ENCODE data around the gene MADCAM1.
A peak's percentile ranks its signal among the peaks of the same experiment; 100 is the strongest.

The MADCAM1 gene

GRCh38 chr19:532561-533363, 36.5 kb downstream of the MADCAM1 start:
- DNase-seq (ENCODE audit: low read depth in 2 of 2) = peak in 1 of 2 donors; percentile 36

DNA sequence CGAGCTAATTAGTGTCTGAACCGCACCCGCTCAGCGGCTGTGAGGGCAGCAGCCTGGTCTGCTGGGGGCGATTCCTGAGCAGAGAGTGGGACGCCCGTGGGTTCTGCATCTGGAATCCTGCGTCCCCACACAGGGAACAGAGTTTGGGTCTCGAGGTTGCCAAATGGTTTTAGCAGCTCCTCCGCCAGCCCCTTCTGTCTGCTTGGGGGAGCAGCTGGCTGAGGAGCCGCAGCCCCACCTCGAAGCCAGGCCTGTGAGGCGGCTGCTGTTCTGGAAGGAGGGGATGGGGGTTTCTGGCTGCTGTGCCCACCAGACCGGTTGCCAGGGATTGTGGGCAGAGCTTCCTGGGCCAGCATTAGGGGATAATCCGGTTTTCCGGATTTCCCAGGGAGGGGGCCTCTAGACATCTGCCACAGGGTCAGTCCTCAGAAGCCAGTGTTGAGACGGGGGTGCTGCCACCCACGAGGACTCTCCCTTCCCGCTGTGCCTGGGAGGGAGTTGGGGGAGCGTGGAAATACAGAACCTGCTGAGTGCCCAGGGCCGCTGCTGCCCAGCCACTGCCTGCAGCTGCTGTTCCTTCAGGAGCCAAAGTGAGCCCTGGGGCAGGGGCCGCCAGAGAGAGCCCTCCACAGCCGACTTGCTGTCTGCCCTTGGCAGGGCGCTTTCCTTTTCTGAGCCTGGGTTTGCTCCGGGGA, 37.2 kb downstream of the MADCAM1 start:
- no peak for DNase-seq (ENCODE audit: low read depth in 2 of 2)

DNA sequence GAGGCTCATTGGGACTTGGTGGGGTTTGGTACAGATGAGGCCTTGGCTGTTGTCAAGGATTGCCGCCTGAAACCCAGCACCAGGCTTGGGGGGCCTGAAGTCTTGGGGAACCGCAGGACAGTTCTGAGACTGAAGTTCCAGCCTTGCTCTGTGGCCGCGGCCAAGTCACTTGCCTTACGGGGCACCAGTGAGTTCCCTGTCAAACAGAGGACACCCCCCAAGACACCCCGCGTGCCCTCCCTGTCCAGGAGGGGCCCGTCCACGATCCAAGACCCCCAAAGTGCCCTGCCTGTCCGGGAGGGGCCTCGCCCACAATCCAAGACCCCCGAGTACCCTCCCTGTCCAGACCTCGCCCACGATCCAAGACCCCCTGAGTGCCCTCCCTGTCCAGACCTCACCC, 37.8 kb downstream of the MADCAM1 start:
- no peak for DNase-seq (ENCODE audit: low read depth in 2 of 2)

GRCh38 chr19:535017-535835, 38.9 kb downstream of the MADCAM1 start:
- no peak for DNase-seq (ENCODE audit: low read depth in 2 of 2)

GRCh38 chr19:536031-536880, 40.0 kb downstream of the MADCAM1 start:
- DNase-seq (ENCODE audit: low read depth in 2 of 2) = no peak

- DNase-seq (ENCODE audit: low read depth in 2 of 2) = no peak
These were observed 40.7 kb downstream of the MADCAM1 start for GRCh38 chr19:536881-537404.

GRCh38 chr19:538641-539428, 42.5 kb downstream of the MADCAM1 start:
- DNase-seq (ENCODE audit: low read depth in 2 of 2) = no peak

DNA sequence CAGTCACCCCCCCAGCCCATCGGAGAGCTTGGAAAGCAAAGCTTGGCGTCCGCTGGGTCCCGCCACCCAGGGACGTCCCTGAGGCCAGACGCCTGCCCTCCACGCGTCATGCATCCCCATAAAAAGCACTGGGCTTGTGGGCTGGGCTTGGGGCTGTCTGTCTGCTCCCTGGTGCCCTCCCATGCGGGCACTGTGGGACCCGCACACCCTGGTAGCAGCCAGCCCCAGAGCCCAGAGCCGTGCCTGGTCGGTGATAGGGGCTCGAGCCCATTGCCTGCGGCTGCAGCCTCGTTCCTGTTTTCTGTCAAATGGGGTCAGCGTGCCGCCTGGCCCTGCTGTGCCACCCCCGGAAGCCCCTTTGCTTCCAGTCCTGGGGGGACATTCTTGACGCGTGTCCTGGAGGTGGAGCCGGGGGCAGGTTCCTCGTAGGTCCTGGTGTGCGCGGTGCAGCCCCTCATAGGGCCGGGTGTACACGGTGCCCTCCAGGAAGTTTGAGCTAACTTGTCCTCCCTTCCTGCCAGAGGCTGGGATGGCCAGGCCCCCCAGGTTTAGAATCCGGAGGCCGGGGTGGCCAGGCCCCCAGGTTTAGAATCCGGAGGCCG, 43.2 kb downstream of the MADCAM1 start:
- DNase-seq (ENCODE audit: low read depth in 2 of 2) = no peak

DNA sequence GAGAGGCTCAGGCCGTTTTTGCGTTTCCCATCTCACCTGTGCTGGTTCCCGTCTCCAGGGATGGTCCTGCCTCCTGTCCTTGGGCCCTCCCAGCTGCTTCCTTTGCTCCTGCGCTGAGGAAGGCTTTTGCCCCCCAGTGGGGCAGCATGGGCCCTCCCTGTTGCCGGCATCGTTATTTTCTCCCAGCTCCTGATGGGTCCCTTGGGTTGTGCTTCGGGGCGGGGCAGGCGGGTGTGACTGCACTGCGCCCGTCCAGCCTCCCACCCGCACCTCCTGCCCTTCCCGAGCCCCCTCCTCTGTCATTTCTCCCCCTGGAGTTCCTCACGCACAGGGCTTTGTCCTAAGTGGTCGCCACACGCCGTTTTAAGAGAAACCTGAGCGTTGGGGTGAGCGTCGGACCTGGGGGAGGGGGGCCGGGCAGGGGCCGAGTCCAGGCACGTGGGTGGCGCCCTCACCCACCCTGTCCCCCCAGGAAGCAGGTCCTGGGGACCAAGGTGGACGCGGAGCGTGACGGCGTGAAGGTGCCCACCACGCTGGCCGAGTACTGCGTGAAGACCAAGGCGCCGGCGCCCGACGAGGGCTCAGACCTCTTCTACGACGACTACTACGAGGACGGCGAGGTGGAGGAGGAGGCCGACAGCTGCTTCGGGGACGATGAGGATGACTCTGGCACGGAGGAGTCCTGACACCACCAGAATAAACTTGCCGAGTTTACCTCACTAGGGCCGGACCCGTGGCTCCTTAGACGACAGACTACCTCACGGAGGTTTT, 44.8 kb downstream of the MADCAM1 start:
- DNase-seq (ENCODE audit: low read depth in 2 of 2) = no peak

- DNase-seq (ENCODE audit: low read depth in 2 of 2) = no peak
These were observed 45.4 kb downstream of the MADCAM1 start for GRCh38 chr19:541699-542098.

- DNase-seq (ENCODE audit: low read depth in 2 of 2) = no peak
These were observed 46.0 kb downstream of the MADCAM1 start for GRCh38 chr19:542173-542866.

DNA sequence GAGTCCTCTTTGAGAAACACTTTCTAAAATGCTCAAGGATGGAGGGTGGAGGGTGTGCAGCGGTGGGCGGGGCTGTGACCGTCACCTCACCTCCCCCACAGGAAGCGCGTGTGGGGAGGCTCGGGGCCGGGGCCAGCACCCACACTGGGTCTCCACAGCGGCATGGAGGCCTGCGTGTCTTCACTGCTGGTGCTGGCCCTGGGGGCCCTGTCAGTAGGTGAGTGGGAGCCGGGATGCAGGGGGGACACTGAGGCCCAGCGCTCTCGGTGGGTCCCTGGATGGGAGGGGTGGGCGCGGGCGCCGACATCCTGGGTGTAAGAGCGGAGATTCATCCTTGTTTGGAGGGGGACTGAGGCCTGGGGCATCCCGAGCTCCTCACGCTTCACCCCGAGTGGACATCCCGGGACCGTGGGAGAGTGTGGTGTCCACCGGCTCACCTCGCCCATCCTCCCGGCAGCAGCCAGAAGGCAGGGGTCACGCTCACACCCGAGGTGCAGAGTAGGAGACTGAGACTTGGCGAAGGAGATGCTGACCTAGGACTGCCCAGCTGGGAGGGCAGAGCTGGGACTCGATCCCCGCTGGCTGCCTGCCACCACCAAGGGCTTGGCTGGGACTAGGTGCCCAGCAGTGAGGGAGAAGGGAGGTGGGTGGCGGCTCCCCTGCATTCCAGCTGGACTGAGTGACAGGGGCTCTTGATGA, 47.8 kb downstream of the MADCAM1 start, which contains the start of gene GZMM:
Gene GZMM, plus strand, starts transcription at position 144 of the 699 bp plus-strand sequence. Its CDS starts 19 bp downstream, at position 163.
- DNase-seq (ENCODE audit: low read depth in 2 of 2) = peak; percentile 50 to 62

- DNase-seq (ENCODE audit: low read depth in 2 of 2) = no peak
These were observed 50.8 kb downstream of the MADCAM1 start for GRCh38 chr19:547117-547516.

DNA sequence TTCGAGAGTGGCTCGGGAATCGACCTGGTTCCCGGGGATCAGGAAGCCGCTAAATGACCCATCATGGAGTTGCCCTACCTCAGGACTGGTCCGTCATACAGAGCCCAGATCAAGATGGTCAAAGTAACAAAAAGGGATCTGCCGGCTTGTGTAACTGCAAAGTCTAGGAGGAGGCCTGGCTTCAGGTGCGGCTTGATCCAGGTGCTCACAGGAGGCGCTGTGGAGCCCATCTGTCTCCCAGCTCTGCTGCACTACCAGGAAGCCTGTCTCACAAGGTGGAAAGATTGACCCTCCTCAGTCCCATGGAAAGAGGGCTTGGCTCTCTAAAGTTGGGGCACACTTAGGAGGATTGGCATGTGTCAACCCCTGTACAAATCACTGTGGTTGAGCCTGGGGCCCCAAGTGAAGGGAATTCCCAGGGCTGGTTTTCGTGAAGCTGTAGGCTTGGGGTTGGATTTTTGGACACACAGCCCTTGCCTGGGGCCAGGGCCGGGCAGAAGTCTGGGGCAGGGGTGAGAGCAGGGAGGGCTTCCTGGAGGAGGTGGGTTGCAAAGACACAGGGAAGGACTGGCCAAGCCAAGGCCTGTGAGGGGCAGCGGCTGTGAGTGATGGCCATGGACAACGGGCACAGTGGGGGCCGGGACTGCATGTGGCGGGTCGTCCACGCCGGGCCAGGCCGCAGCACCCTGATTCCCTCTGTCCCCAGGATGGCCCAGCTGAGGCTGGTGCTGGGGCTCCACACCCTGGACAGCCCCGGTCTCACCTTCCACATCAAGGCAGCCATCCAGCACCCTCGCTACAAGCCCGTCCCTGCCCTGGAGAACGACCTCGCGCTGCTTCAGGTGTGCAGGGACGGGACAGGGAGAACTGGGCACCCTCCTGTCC, 51.8 kb downstream of the MADCAM1 start:
- DNase-seq (ENCODE audit: low read depth in 2 of 2) = no peak

DNA sequence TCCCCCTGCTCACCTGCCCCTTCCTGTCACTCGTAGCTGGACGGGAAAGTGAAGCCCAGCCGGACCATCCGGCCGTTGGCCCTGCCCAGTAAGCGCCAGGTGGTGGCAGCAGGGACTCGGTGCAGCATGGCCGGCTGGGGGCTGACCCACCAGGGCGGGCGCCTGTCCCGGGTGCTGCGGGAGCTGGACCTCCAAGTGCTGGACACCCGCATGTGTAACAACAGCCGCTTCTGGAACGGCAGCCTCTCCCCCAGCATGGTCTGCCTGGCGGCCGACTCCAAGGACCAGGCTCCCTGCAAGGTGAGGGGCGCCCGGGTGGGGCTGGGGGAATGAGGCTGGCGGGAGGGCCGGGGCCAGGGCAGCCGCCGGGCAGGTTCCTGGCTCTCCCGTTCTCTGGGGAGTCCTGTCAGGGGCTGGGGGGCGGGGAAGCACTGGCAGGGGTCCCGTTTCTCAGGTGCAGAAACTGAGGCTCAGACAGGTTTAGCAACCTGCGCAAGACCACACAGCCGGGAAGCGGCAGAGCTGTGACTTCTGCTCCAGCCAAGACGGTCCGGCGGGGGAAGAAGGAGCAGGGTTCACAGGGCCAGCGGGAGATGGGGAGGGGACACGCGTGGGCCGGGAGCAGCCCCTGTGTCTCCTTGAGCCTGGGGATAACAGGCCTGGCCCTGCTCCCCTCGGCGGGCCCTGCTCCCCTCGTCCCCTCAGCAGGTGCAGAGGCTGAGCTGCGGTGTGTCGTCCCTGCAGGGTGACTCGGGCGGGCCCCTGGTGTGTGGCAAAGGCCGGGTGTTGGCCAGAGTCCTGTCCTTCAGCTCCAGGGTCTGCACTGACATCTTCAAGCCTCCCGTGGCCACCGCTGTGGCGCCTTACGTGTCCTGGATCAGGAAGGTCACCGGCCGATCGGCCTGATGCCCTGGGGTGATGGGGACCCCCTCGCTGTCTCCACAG, 52.9 kb downstream of the MADCAM1 start:
- no peak for DNase-seq (ENCODE audit: low read depth in 2 of 2)

- DNase-seq (ENCODE audit: low read depth in 2 of 2) = no peak
These were observed 58.5 kb downstream of the MADCAM1 start for GRCh38 chr19:554817-555216.
